Prostate gland (tissue), 2 donors: ENCODE data around the gene EFCAB5.

ENCODE experiments used
- POLR2A ChIP-seq: fragments of 450-650 bp; IDR thresholded peaks from one replicate; pipeline ENCODE4 v1.6.1; 2016; ENCODE audit warnings: antibody characterized with exemption, mild to moderate bottlenecking
- POLR2AphosphoS5 ChIP-seq: sonication (generic); formaldehyde crosslinking; IDR thresholded peaks from one replicate; pipeline ENCODE4 v1.6.1; 2017; ENCODE audit warnings: antibody characterized with exemption
- TF ChIP-seq, protein P1 (sequence below), 4 experiments: fragments of 200-600 bp in 2 of 4; fragments of 450-650 bp in 2 of 4; sonication (generic) in 2 of 4; IDR thresholded peaks; 1 replicate in 3 of 4; 2 replicates in 1 of 4; pipeline ENCODE4 v1.5.1; 2016 to 2019; ENCODE audit warnings: antibody characterized with exemption in 4 of 4, mild to moderate bottlenecking in 2 of 4, moderate library complexity in 2 of 4

DNA sequence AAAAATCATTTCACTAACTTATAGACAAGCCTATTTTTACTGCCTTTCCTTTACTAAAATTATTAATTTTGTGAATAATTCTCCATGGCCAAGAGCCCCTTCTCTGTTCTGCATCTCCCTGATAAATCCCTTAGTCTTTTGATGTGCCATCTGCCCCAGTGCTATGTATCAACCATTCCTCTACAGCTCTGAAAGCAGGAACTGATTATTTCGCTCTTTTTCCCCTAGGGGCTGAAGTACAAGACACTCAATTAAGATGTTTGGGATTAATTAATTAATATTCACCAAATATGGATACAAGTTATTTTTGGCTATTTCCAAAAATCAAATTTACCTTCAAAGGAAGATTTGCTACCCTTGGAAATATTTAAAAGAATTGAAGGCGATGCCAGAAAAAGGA lies 38.0 kb upstream of the EFCAB5 start:
- TF ChIP-seq, protein P1, sequence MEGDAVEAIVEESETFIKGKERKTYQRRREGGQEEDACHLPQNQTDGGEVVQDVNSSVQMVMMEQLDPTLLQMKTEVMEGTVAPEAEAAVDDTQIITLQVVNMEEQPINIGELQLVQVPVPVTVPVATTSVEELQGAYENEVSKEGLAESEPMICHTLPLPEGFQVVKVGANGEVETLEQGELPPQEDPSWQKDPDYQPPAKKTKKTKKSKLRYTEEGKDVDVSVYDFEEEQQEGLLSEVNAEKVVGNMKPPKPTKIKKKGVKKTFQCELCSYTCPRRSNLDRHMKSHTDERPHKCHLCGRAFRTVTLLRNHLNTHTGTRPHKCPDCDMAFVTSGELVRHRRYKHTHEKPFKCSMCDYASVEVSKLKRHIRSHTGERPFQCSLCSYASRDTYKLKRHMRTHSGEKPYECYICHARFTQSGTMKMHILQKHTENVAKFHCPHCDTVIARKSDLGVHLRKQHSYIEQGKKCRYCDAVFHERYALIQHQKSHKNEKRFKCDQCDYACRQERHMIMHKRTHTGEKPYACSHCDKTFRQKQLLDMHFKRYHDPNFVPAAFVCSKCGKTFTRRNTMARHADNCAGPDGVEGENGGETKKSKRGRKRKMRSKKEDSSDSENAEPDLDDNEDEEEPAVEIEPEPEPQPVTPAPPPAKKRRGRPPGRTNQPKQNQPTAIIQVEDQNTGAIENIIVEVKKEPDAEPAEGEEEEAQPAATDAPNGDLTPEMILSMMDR (IDR thresholded peaks at IDR 0.05), result no peak
- TF ChIP-seq POLR2A, result no peak
- TF ChIP-seq POLR2AphosphoS5, result no peak
